ENCODE measurements around the gene USP10.

Gene USP10

GRCh38 chr16:84699712-84700445, at the start of gene USP10:
Gene USP10 (plus strand): TSS chr16:84700000. CDS start chr16:84700091, 91 bp downstream.
- peak; percentile 86 for DNase-seq

- no peak for DNase-seq
Observed at GRCh38 chr16:84650062-84650991, 49.5 kb upstream of the USP10 start.

GRCh38 chr16:84652566-84652965, 47.2 kb upstream of the USP10 start:
- DNase-seq = peak; percentile 75

- DNase-seq = no peak
Observed at GRCh38 chr16:84654238-84654637, 45.6 kb upstream of the USP10 start.

GRCh38 chr16:84654998-84655397, 44.8 kb upstream of the USP10 start:
- DNase-seq = no peak

- no peak for DNase-seq
Observed at GRCh38 chr16:84656649-84657048, 43.2 kb upstream of the USP10 start.

GRCh38 chr16:84657229-84657837, 42.5 kb upstream of the USP10 start:
- DNase-seq = no peak

GRCh38 chr16:84658690-84659089, 41.1 kb upstream of the USP10 start:
- DNase-seq = no peak

- DNase-seq = no peak
Observed at GRCh38 chr16:84659656-84660300, 40.0 kb upstream of the USP10 start.

- DNase-seq = no peak
Observed at GRCh38 chr16:84660973-84661372, 38.8 kb upstream of the USP10 start.

- DNase-seq = no peak
Observed at GRCh38 chr16:84661418-84662060, 38.3 kb upstream of the USP10 start.

- DNase-seq = no peak
Observed at GRCh38 chr16:84662471-84662870, 37.3 kb upstream of the USP10 start.

- no peak for DNase-seq
Observed at GRCh38 chr16:84663433-84664101, 36.2 kb upstream of the USP10 start.

- DNase-seq = no peak
Observed at GRCh38 chr16:84665359-84665758, 34.4 kb upstream of the USP10 start.

- no peak for DNase-seq
Observed at GRCh38 chr16:84665843-84666242, 34.0 kb upstream of the USP10 start.

GRCh38 chr16:84667600-84668309, 32.0 kb upstream of the USP10 start:
- DNase-seq = no peak

- no peak for DNase-seq
Observed at GRCh38 chr16:84670063-84670462, 29.7 kb upstream of the USP10 start.

GRCh38 chr16:84672276-84673202, 27.3 kb upstream of the USP10 start:
- DNase-seq = peak; percentile 88

GRCh38 chr16:84673203-84673535, 26.6 kb upstream of the USP10 start:
- no peak for DNase-seq

GRCh38 chr16:84673561-84673960, 26.2 kb upstream of the USP10 start:
- no peak for DNase-seq

Measured in CD4-positive, alpha-beta T cell treated with Interleukin-6 for 4 hours (primary cell).